ENCODE data around the gene LMO4.
A peak's percentile ranks its signal among the peaks of the same experiment; 100 is the strongest.

Gene LMO4, protein sequence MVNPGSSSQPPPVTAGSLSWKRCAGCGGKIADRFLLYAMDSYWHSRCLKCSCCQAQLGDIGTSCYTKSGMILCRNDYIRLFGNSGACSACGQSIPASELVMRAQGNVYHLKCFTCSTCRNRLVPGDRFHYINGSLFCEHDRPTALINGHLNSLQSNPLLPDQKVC
- 18.7 to 26.3 reads per million in 2 donors for total RNA-seq

DNA sequence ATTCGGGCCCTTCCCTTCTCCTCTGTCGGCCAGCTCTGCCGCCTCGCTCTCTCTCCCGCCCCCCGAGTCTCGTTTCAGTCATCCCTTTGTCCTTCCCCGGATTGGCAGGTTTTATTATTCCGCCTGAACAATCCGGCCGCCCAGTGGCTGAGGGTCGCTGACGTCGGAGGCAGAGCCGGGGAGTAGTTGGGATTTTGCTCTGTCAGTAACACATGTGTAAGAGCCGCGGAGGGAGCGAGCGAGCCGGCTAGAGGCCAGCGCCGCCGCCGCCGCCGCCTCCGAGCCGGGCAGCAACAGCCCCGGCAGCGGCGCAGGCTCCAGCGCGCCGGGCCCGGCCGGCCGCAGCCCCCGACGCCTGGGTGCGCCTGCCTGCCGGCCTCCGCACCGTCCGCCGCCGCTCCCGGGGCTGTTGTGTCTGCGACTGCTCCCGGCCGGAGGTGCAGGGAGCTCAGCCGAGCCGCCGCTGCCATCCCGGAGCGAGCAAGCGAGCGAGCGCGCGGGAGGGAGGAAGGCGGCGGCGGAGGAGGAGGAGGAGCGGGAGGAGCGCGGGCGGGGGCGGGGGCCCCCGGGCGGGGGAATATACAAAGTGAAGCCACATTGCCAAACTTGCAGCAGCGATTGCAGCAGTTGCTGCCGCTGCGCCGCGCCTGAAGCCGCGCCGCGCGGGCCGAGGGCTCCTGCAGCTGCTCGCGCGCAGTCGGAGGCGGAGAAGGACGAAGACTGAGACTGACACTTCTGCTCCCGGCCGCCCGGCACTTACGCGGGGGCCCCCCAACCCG lies at the start of gene LMO4:
Gene LMO4, plus strand, starts transcription at position 609 of the 779 bp plus-strand sequence. CDS start 3,136 bp downstream, outside the sequence.
- DNase-seq: peak; percentile 42 to 93 (median 78)

DNA sequence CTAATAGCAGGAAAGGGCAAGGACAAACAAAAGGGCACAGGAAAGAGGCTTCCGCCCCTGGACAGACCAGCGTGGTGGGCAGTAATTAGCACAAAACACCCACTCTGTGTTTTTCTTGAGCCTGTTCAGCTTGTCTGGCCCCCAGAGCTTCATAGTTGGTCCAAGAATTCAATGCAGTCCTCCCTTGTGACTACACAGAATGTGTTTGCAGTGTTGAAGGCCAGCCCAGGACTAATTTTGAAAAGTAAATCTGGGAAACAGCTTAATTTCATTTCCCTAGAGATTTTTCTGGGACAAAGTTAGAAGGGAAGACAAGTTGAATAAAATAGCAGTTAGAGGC lies 49.2 kb upstream of the LMO4 start:
- DNase-seq: no peak

DNA sequence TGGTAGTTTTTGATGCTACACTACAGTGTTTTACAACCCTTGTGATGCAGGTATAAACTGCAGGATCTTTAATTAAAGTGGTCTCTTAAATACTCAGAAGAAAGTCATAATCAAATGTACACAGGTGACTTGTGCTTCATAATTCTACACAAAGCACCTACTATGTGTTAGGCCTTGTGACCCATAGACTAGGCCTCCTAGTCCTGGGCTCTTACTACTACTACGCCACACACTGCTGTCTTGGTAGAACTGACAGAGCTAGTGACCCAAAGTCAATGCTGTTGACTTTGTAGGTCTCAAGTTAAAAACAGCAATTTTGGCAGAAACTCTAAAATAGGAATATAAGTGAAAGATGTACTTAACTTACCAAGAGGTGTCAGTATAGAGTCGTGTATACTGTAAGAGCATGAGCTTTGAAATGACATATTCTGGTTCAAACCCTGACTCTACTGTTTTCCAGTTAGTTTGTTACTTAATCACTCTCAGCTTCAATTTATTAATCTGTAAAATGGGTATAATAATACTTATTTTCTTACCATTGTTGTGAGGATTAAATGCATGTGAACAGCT lies 48.6 kb upstream of the LMO4 start:
- DNase-seq: peak in 1 of 5 experiments; percentile 17

DNA sequence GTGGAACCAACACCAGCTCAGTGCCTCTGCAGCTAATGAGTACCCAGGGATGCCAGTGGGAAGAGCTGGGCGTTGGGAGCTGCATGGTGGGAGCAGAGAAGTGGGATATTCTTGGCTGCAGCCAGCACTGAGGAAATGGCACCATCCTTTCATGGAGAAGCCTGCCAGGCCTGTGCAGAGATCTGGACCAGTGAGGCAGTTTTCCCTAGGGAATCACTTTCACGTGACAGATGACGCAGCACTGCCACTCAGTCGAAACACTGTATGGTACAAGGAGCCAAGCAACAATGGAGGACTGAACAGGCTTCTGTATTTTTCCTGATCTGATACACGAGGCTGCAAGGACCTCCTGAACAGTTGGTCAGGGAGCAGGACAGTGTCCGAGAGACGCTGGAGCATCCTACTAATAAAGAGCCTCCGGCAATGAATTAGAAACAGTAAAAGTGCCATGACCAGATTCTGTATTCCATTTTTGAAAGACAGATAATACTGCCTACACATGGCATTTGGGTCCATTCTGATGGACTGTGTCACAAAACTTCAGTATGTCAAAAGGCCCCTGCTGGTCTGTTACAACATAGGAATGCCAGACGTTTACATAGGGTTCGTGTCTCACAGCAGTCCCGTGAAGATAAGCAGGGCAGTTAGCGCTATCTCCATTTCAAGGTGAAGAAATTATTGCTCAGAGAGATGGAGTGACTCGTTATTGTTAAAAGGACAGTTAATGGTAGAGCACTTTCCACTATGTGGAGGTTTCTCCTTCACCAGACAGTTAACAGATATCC lies 44.0 kb upstream of the LMO4 start:
- DNase-seq: no peak

DNA sequence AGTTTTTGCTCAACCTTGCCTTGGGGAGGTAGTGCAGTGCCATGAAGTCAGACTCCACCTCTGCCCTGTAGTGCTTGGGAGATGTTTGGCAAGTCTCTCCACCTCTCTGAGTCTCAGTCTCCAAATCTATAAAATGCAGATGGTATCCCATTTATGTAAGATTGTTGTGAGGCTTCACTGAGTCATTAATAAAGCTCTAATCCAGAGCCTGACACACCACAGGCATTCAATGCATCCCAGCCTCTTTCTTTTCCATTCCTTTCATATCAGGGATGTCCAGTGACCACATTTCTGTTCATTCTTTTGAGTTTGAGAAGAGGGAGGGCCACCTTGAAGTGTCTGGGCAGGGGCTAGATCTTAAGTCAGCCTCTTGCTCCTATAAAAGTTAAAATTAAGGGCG lies 37.6 kb upstream of the LMO4 start:
- no peak for DNase-seq

DNA sequence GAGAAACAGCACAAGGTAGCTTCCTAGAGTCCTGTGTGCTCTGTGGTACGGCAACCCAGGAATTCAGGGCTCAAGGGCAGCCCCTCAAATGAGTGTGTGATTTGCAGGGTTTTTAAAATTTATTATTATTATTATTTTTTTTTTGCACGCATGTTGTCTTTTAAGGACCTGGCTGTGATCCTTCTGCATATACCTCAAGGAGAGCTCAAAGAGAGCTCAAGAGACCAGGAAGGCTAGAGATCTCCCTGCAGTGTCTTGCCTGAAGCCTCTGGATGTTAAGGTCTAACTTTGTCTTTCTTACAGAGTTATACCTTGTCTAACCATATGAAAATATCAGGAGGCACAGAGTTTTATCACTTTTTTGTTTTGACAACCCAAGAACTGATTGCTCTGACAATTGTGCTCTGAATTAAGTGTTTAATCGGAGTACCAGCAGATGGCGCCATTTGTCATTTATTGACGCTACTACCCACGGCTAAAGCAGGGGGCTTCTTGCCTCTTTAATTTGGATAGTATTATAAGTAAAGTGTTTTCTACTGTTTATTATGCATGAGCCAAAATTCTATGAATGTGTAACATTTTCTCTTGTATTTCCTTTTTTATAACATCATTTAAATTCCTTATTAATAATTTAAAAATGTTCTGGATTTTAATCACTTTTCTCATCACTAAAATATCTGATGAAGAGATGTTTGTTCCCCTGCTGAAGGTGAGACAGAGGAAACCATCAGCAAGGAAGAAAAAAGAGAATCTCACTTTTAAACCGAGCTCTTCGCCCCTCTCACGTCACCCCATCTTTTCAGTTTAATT lies 35.8 kb upstream of the LMO4 start:
- peak in 4 of 5 experiments; percentile 16 to 55 (median 31) for DNase-seq

DNA sequence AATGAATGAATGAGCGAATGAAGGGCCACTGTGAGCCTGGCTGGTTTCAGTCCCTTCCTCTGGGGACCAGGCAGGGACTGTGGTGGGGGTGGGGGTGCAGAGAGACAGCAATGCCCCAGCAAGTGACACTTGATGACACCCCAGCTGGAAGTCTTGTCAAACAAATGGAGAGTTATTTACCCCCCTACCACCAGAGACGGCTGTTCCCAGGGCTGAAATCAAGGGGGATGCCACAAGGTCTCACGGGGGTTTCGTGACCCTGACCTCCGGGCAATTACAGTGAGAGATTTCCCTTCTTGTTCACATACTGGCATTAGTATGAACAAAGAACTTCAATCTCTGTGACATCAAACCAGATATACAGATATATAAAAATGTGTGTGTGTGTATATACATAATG lies 34.0 kb upstream of the LMO4 start:
- DNase-seq: no peak

DNA sequence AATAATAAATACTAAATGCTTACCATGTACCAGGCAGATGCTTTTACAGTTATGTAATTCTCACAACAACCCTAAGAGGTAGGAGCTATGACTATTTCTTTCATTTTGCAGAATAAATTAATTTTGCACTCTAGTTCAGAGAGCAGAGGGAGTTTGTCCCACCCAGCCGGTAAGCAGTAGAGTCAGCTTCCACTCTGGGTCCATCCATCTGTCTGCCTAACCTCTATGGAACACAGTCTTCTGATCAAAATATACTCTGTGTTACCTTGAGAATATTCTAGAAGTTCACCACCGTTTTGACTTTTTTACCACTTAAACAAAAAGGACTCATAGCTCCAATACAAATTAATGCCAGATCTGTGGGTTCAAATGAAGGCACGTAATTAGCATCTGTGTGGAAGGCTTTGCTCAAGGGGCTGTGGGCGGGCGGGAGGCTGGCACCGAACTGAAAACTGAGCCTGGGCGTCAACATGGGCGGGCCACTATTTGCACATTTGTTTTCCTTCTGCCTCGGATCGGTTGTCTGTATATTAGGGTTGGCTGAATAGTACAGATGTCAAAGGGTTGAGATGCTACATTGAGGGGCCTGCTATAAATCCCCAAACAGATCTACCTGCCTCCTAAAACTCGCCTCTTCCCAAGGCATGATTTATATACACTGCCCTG lies 33.1 kb upstream of the LMO4 start:
- DNase-seq: no peak

DNA sequence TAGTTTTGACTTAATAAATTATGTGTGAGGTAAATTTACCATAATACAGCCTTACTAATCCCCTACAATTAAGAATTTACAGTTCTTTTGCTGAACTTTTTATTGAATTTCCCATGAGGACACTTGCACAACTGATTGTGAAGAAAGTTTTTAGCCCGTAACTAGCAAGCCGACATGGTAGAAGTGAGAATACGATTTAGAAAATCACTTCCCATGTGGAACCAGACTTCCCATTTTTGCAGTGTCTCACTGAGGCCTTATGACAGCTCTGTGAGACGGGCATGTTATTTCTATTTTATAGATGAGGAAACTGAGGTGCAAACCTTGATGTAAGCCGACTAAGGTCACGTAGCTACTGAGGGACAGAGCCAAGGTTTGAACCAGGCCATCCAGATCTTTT lies 32.5 kb upstream of the LMO4 start:
- DNase-seq: no peak

DNA sequence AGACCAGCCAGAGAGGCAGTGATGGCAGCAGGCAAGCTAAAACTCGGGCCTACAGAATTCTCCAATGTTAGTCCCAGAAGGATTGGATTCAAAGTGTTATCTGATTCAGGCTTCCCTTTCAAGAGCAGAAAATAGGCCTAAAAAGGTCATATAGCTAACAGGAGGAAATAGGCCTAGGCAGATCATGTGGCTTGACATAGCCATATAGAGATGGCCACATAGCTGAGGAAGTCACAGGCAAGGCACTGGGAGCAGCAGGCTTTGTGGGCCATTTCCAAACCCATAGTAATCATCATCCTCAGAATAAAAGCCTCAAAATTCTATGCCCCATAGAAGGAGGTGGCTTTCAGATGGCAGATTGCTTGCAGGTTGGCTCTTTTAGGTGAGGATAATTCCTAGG lies 29.0 kb upstream of the LMO4 start:
- DNase-seq: no peak

DNA sequence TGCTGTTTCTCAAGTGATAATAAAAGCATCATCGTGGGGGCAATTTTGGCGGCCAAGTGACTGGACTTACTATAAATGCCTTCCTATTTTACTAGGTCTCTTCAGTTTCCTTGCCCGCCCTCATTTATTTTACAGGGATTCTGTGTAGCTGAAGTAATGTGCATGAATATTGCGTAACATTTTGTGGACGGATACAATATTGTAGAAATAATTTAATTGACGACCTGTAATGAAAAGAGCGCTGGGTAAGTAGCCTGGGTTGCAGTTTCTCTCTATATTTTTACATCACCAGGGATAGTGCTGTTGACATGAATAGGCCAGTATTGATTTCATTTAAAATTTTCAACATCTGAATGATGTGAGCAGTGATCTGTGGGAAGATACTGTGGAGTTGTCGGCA lies 28.1 kb upstream of the LMO4 start:
- no peak for DNase-seq

DNA sequence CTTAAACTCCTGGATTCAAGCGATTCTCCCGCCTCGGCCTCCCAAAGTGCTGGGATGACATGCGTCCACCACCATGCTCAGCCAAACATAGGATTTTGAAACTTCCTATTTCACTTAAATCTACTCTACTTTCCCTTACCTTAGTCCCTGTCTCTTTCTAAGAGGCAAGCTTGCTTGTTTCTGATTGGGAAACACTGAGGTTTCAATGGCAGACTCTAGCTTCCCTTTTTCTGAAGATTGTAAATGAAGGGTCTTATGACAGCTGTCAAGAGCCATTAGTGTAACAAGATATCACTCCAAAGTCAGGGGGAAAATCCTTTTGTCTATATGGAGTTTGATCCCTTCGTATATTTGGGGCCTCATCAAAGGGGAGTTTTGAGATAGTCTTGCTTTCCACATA lies 23.5 kb upstream of the LMO4 start:
- no peak for DNase-seq

DNA sequence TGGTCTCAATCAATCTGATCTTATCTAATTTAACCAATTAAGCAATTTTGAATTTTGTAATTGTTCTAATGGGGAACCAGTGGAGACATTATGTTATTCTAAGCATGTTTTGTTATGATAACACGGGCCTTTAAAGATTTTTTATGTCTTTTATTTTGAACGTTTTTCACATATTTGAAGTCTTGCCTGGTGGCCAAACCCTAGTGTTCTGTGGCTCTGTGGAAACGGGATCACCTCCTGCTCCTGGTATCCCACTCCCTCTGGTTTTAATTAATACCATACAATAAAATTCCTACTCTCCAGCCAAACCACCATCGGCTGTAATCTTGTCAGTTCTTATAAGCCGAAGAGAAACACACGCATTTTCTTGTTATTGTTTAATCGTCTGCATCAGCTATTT lies 22.9 kb upstream of the LMO4 start:
- DNase-seq: no peak

DNA sequence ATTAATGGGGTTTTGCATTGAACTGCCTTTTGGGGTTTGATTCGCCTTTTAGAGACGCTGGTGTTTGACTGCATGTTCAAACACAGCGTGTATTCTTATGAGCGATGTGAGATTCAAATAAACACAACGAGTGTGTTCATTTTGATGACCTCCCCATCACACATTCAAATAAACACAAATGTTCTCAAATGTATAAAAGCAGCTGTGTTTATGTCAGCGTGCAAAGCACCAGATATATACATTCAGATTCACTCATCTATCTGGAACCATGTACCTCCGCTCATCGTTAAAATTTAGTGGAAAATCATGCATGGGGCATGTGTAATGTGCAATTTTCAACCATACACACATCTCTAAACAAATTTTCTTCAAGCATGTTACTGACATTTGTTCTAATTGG lies 21.4 kb upstream of the LMO4 start:
- no peak for DNase-seq

DNA sequence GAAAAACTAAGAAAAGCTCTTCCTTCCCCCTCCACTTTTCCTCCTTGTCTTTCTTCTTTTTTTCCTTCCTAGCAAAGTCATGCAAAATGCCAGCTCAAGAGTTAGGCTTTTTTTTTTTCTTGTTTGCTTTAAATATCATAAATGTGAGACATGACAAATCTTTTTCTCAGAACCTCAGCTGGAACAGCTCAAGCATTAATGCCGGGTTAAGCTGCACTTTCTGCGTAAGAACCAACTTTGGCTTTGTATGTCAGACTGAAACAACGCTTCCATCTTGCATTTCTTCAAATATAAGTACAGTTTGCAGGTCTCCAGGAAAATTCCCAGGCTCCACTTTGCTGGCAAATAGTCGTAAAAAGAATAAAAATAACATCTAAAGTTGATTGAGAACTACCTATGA lies 20.7 kb upstream of the LMO4 start:
- no peak for DNase-seq

DNA sequence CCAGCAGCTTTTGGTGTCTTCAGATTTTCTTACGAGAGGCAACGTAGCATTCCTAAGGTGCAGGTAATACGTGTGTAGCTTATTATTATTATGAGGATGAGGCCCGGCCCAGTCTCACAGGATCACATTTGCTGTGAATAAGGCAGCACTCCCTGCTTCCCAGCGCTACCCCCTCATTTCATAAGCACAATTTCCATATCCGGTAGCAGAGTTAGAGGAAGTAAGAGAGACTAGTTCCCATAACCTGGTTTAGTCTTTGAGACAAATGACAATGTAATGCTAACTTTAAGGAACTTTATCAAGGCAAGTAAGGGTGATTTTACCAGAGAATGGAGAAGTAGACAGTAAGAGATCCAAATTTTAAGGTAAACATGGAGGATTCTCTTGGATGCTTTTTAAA lies 14.6 kb upstream of the LMO4 start:
- DNase-seq: no peak

DNA sequence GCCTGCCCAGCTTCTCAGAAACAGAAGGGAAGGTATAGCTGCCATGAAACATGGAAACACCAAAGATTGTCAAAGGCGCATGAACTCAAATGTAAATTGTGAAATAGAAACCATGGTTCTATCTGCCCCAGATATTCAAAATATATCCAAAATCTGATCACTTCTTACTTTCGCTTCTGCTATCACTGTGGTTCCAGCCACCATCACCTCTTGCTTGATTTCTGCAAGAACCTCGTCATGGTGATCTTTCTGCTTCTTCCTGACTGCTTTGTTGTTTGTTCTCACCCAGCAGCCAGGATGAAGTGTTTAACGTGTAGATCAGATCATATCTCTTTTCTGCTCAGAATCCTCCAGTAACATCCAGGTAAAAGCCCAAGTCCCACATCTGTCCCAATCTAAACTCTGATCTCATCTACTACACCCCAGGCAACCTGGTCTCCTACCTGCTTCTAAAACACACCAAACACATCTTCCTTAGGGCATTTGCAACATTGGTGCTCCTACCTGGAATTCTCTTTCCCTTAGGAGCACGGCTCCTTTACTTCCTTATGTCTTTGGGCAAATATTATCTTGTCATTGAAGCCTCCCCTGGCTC lies 10.5 kb upstream of the LMO4 start:
- peak in 2 of 5 experiments; percentile 17 to 78 for DNase-seq

DNA sequence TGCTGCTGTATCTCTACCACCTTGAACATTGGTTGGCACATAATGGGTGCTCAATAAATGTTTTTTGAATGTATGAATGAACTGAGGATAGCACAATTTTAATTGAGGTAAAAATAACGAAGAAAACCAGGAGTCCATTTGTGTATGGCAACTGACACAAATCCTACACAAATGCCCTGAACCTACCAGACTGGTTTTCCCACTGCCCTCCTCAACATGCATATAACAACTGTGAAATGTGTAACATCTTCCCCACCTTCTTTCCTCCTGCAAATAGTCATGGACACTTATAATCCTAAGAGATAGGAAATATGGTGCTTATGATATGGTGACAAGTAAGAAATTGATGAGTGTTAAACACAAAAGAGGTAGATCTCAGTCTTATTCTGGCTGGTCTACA lies 9.9 kb upstream of the LMO4 start:
- no peak for DNase-seq

DNA sequence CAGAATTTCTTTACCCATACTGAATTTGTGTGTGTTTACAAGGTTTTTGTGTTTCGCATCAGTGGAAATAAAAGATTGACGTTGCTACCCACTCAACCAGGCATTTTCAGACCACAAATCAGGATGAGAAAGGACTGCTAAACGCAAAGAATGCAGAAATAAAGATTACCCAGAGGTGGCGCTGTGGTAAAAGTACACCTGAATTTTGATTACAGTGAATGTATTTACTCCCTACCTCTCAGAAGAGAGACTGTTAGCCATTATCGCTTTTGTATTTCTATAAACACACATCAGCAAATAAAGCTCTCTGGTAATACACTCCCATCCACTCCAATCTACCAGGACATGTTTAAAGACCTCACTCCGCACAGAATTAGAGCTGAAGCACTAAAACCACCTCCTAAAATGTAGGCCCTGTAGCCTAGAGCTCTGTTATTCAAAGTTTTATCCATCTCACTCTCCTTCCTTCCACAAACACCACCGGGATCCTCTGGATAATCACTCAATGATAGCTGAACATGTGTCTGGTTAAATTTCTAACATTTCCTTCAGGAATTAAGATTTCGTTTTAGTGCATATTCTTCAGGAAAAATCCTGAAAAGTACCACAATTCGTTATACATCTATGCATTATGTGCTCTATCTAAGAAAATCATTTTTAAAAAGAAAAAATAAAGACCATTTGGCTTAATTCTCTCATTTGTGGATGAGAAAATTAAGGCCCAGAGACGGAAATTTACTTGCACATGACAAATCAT lies 2.5 kb upstream of the LMO4 start:
- DNase-seq: peak in 3 of 5 experiments; percentile 7 to 61 (median 49)

DNA sequence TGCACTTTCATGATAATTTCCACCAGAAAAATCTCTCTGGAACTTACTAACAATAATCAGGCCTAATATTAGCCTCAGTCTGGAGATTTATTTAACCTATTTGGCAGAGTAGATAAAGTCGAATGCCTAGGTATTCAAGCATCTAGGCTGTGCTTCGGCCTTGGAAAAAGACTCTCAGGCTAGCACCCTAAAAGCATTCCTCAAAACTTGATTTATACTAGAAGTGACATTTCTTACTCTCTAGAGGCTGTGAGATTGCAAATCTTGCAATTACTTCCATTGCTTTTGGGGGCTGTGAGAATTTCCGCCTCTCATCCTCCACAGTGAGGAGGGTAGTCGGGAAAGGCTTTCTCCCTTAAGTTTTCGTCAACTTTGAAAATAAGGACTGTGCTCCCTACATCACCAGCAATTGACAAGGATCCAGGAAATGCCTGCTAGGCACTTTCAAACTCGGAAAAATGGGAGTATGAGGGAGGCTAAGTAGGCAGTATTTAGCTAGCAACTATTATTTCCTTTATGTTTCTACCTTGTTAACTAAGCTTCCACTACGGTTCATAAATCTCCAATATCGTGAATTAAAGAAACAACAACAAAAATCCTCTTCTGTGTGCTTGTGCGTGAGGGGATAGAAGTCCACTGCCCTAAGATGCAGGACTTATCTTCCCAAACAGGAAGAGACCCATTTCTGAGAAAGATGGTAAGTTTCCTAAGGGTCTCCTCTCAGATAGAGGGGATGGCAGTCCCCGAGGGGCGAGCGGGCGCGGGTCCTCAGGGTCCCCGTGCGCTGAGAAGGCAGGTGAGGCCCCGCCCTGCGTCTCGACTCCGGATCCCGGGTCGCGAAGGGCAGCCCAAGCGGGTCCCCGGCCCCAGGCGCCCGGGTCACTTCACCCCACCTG lies 1.1 kb upstream of the LMO4 start:
- no peak for DNase-seq
